ENCODE measurements around the gene PACRG.

The PACRG gene

DNA sequence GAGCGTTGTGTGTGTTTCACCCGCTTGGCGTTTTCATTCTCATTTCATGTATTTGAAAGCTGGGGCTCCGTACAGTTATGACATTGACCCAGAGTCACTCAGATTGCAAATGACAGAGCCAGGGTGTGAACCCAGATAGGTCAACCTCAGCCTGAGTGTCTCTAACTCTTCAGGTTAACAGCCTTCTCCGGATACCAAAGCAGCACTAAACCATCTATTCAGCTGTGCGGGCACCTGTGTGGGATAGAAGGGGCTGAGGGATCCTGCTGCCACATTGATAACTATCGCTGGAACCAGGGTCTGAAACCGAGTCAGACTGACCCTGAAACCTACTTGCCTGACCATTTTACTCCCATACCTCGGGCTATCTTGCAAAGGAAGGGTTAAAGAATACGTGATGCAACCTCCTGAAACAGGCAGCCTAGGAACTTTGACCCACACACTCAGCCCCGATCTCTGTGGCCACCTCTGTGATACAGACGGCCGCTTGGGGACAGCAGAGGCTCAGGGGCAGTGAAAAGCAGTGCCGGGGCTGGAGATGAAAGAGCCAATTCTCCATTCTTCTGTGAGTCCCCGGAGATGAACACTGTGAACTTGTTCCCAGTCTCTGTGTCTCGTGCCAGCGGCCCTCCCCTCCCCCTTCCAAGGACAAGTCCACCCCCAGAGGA, 453.2 kb downstream of the PACRG start:
- TF ChIP-seq, protein P1, sequence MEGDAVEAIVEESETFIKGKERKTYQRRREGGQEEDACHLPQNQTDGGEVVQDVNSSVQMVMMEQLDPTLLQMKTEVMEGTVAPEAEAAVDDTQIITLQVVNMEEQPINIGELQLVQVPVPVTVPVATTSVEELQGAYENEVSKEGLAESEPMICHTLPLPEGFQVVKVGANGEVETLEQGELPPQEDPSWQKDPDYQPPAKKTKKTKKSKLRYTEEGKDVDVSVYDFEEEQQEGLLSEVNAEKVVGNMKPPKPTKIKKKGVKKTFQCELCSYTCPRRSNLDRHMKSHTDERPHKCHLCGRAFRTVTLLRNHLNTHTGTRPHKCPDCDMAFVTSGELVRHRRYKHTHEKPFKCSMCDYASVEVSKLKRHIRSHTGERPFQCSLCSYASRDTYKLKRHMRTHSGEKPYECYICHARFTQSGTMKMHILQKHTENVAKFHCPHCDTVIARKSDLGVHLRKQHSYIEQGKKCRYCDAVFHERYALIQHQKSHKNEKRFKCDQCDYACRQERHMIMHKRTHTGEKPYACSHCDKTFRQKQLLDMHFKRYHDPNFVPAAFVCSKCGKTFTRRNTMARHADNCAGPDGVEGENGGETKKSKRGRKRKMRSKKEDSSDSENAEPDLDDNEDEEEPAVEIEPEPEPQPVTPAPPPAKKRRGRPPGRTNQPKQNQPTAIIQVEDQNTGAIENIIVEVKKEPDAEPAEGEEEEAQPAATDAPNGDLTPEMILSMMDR (conservative IDR thresholded peaks at IDR 0.05; ENCODE audit: low read depth, low read length): peak; percentile 96
- peak; percentile 88 for DNase-seq (ENCODE audit: low read depth)
- H3K4me3 ChIP-seq (ENCODE audit: low read depth, low read length): peak overlapping the region; percentile 4

DNA sequence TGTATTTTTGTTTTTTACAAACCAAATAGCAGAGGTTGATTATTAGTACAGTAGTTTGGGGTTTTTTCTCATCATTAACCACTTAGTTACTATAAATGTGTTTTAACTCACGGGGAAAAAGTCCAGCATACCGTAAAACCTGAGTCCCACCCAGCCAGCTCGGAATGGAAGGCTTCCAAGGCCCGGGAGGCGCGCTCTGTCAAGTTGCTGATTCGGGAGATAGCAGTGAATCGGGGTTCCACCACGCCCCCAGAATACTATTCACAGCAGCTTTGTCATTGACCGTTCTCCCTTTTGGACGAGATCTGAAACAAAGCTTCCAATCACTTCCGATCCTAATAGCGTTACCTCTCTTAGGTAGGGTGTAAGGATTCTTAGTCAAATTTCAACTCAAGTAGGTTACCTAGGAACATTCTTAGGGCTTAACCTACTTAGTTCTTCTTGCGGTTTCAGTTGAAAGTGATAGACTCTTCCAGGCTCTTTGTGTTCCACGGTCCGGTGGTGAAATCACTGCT, 453.9 kb downstream of the PACRG start:
- TF ChIP-seq, protein P1 (conservative IDR thresholded peaks at IDR 0.05; ENCODE audit: low read depth, low read length): no peak
- H3K4me3 ChIP-seq (ENCODE audit: low read depth, low read length): no peak overlapping the region
- no peak for DNase-seq (ENCODE audit: low read depth)

DNA sequence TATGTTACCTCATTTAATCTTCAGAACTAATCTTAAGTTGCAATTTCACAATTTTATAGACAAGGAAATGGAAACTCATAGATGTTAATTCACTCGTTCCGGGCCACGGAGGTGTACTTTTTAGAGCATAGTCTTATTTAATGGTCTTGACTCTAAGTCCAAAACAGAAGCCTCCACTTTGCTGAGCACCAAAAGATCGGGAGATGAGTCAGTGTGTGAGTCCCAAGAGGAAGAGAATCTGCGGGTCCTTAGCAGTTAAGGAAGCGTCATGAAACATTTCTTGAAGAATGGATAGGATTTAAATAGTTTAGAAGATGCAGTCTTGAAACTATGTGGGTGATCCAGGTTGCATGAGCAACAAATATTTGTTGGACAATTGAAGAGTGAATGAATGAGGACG, 454.9 kb downstream of the PACRG start:
- no peak for DNase-seq (ENCODE audit: low read depth)
- no peak overlapping the region for H3K4me3 ChIP-seq (ENCODE audit: low read depth, low read length)

DNA sequence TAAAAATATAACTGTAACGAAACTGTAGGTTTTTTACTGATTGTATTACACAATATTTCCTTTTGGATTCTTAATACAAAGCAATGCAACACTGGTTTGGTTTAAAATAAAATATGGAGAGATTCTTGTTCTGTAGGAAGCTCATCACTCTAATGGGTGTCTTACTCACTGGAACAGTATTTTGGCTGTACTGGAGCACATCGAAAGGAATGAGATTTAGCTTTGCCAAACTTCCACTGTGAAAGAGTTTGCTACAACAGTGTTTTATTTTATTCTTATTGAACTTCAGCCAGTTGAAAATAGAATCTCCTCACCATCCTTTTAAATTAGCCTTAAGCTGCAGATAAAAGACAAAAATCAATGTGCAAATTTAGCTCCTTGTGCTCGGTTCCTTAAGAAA, 456.0 kb downstream of the PACRG start:
- TF ChIP-seq, protein P1 (conservative IDR thresholded peaks at IDR 0.05; ENCODE audit: low read depth, low read length): no peak
- H3K4me3 ChIP-seq (ENCODE audit: low read depth, low read length): no peak overlapping the region
- DNase-seq (ENCODE audit: low read depth): peak; percentile 8

More for the DNA sequence above, 454.9 kb downstream of the PACRG start:
- TF ChIP-seq, protein P1 (conservative IDR thresholded peaks at IDR 0.05; ENCODE audit: low read depth, low read length): no peak

DNA sequence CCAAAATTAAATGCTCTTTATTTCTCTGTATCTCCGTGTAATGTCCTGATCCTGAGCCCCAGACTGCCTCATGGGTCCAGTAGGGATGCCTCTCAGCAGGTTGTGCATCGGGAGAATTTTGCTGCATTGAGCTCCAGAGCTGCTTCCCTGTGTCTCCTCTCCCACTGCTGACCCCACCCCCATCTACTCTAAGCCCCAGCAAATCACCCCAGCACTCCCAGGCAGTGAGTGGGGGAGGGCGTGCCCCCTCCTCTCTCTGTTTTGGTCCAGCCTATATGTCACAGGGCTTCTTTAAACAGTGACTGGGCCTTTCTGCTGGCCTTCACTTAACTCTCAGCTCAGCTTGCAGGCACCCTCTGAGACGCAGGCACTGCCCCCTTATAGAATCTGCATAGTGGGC, 458.0 kb downstream of the PACRG start:
- TF ChIP-seq, protein P1 (conservative IDR thresholded peaks at IDR 0.05; ENCODE audit: low read depth, low read length): no peak
- no peak overlapping the region for H3K4me3 ChIP-seq (ENCODE audit: low read depth, low read length)
- DNase-seq (ENCODE audit: low read depth): no peak

DNA sequence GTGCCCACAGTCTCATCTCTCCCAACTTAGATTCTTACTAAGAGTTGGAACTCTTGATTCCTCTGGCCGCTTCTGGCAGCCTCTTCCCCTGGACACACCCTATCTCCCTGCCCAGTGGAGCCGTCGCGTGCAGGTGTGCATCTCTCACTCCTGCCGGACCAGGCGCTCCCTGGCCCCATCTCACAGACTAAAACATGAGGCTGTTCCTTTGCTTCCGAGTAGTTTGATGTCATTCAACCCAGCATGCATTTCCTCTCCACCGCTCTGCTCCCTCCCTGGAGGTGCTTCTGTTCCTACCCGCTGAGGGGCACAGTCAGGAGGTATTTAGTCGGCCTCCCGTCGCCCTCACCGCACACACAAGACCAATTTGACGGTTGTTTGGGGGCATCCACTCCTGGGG, 458.8 kb downstream of the PACRG start:
- TF ChIP-seq, protein P1 (conservative IDR thresholded peaks at IDR 0.05; ENCODE audit: low read depth, low read length): no peak

DNA sequence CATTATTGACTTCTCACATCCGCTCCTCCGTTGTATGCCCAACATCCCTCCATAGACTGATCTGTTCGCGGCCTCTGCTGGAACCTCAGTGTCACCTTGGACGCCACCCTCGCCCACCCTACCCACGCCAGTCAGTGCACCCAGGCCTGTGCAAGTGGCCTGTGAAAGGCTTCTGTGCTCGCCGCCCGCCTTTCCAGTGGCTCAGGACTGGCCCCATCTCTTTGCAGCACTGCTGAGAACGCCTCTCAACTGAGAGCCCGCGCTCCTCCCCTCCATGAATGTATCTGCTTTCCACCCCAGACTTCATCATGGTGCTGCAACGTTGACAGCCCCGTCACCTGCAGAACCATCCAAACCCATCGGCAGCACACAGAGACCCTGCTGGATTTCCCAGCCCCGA, 459.4 kb downstream of the PACRG start:
- no peak for DNase-seq (ENCODE audit: low read depth)
- TF ChIP-seq, protein P1 (conservative IDR thresholded peaks at IDR 0.05; ENCODE audit: low read depth, low read length): no peak

More for the DNA sequence above, 458.8 kb downstream of the PACRG start:
- no peak overlapping the region for H3K4me3 ChIP-seq (ENCODE audit: low read depth, low read length)
- no peak for DNase-seq (ENCODE audit: low read depth)

More for the DNA sequence above, 459.4 kb downstream of the PACRG start:
- no peak overlapping the region for H3K4me3 ChIP-seq (ENCODE audit: low read depth, low read length)

All from choroid plexus epithelial cell (primary cell).